H9 (cell line): Measurements from ENCODE around the gene MAP3K7. TPM values are rescaled to one million over a fixed set of nuclear protein-coding genes. Genes with fewer than 3 reads are reported as not detected.

ENCODE experiments used
- DNase-seq: peaks from one replicate; pipeline ENCODE4 v3.0.0-alpha.2; 2017
- H2AFZ ChIP-seq: one replicate; pipeline ENCODE4 v1.6.1; 2013; ENCODE audit warnings: mild to moderate bottlenecking, low read length, control low read depth, moderate library complexity
- H2AK5ac ChIP-seq: 2 replicates; pipeline ENCODE4 v1.6.1; 2013; ENCODE audit warnings: low read length, control low read depth, mixed read lengths; ENCODE audit not compliant: insufficient read length
- H2BK120ac ChIP-seq: one replicate; pipeline ENCODE4 v1.6.1; 2013; ENCODE audit warnings: low read depth, mild to moderate bottlenecking, low read length, control low read depth, inconsistent platforms; ENCODE audit not compliant: poor library complexity, severe bottlenecking
- H2BK12ac ChIP-seq: 2 replicates; pipeline ENCODE4 v1.6.1; 2013; ENCODE audit warnings: low read length, control low read depth, mixed read lengths, low read depth; ENCODE audit not compliant: insufficient read length
- H2BK15ac ChIP-seq: 2 replicates; pipeline ENCODE4 v1.6.1; 2013; ENCODE audit warnings: low read depth, low read length, control low read depth
- H2BK20ac ChIP-seq: one replicate; pipeline ENCODE4 v1.6.1; 2013; ENCODE audit warnings: low read depth, mild to moderate bottlenecking, low read length, control low read depth, inconsistent platforms; ENCODE audit not compliant: poor library complexity, severe bottlenecking
- H2BK5ac ChIP-seq: 2 replicates; pipeline ENCODE4 v1.6.1; 2013; ENCODE audit warnings: low read length, control low read depth, mixed read lengths; ENCODE audit not compliant: insufficient read length
- H3K14ac ChIP-seq: 2 replicates; pipeline ENCODE4 v1.6.1; 2013; ENCODE audit warnings: low read length, control low read depth; ENCODE audit not compliant: insufficient read depth
- H3K18ac ChIP-seq: 2 replicates; pipeline ENCODE4 v1.6.1; 2013; ENCODE audit warnings: low read depth, mild to moderate bottlenecking, mixed read lengths, low read length, control low read depth; ENCODE audit not compliant: insufficient read length
- H3K23ac ChIP-seq: 2 replicates; pipeline ENCODE4 v1.6.1; 2013; ENCODE audit warnings: low read length, control low read depth, mixed read lengths, low read depth; ENCODE audit not compliant: insufficient read length
- H3K23me2 ChIP-seq: 2 replicates; pipeline ENCODE4 v1.6.1; 2013; ENCODE audit warnings: low read depth, mild to moderate bottlenecking, mixed read lengths, low read length, control low read depth; ENCODE audit not compliant: insufficient read length, poor library complexity, severe bottlenecking
- H3K27ac ChIP-seq: 2 replicates; pipeline ENCODE4 v1.5.1; 2013; ENCODE audit warnings: low read length, control low read depth, mixed read lengths, low read depth; ENCODE audit not compliant: insufficient read length
- H3K27me3 ChIP-seq: 2 replicates; pipeline ENCODE4 v1.6.1; 2013; ENCODE audit warnings: low read length, control low read depth, inconsistent platforms; ENCODE audit not compliant: insufficient read depth
- H3K4ac ChIP-seq: 2 replicates; pipeline ENCODE4 v1.6.1; 2013; ENCODE audit warnings: low read depth, mild to moderate bottlenecking, control low read depth, inconsistent platforms, low read length, moderate library complexity
- H3K4me1 ChIP-seq: 2 replicates; pipeline ENCODE4 v1.6.1; 2013; ENCODE audit warnings: low read length, control low read depth, inconsistent platforms; ENCODE audit not compliant: insufficient read depth
- H3K4me2 ChIP-seq: 2 replicates; pipeline ENCODE4 v1.6.1; 2013; ENCODE audit warnings: low read length, control low read depth, mixed read lengths; ENCODE audit not compliant: insufficient read length, insufficient read depth
- H3K56ac ChIP-seq: 2 replicates; pipeline ENCODE4 v1.6.1; 2013; ENCODE audit warnings: low read depth, mild to moderate bottlenecking, mixed read lengths, low read length, control low read depth; ENCODE audit not compliant: insufficient read length
- H3K79me1 ChIP-seq: 2 replicates; pipeline ENCODE4 v1.6.1; 2013; ENCODE audit warnings: low read depth, mild to moderate bottlenecking, moderate library complexity, low read length, control low read depth, inconsistent platforms; ENCODE audit not compliant: insufficient read depth, poor library complexity, severe bottlenecking
- H3K79me2 ChIP-seq: 2 replicates; pipeline ENCODE4 v1.6.1; 2013; ENCODE audit warnings: low read length, control low read depth, inconsistent platforms; ENCODE audit not compliant: insufficient read depth
- H3K9ac ChIP-seq: 2 replicates; pipeline ENCODE4 v1.6.1; 2013; ENCODE audit warnings: low read length, control low read depth, mixed read lengths; ENCODE audit not compliant: insufficient read length; ENCODE audit errors: extremely low read depth
- H3K9me3 ChIP-seq: one replicate; pipeline ENCODE4 v1.6.1; 2013; ENCODE audit warnings: low read depth, low read length, inconsistent platforms; ENCODE audit not compliant: control insufficient read depth
- H3T11ph ChIP-seq: one replicate; pipeline ENCODE4 v1.6.1; 2013; ENCODE audit warnings: mild to moderate bottlenecking, low read length, control low read depth, inconsistent platforms
- H4K20me1 ChIP-seq: one replicate; pipeline ENCODE4 v1.6.1; 2013; ENCODE audit not compliant: control insufficient read depth, insufficient read length, insufficient read depth
- H4K5ac ChIP-seq: 2 replicates; pipeline ENCODE4 v1.6.1; 2013; ENCODE audit warnings: low read depth, mild to moderate bottlenecking, mixed read lengths, low read length, control low read depth; ENCODE audit not compliant: insufficient read length
- H4K8ac ChIP-seq: replicated peaks from 2 replicates; pipeline ENCODE4 v1.6.1; 2013; ENCODE audit warnings: low read length, control low read depth, mixed read lengths, low read depth; ENCODE audit not compliant: insufficient read length
- H4K91ac ChIP-seq: 2 replicates; pipeline ENCODE4 v1.6.1; 2013; ENCODE audit warnings: low read depth, mild to moderate bottlenecking, moderate library complexity, mixed read lengths, low read length, control low read depth; ENCODE audit not compliant: insufficient read length
- H3K27ac Mint-ChIP-seq, 3 experiments: 2 replicates in 2 of 3; 3 replicates in 1 of 3; pipeline ENCODE4 v1.8.0; 2020 to 2021; ENCODE audit warnings: mixed read lengths in 3 of 3, mild to moderate bottlenecking in 1 of 3, moderate library complexity in 1 of 3
- H3K27me3 Mint-ChIP-seq: 2 replicates; pipeline ENCODE4 v1.8.0; 2021; ENCODE audit warnings: low read depth, mild to moderate bottlenecking, moderate library complexity, mixed read lengths
- H3K36me3 Mint-ChIP-seq, 3 experiments: 2 replicates in 2 of 3; 3 replicates in 1 of 3; pipeline ENCODE4 v1.8.0; 2020 to 2021; ENCODE audit warnings: low read depth in 3 of 3, mixed read lengths in 3 of 3; ENCODE audit not compliant: insufficient read depth in 1 of 3
- H3K4me1 Mint-ChIP-seq, 2 experiments: 2 replicates each; pipeline ENCODE4 v1.8.0; 2020; ENCODE audit warnings: mixed read lengths in 2 of 2
- H3K4me3 Mint-ChIP-seq, 2 experiments: 2 replicates in 1 of 2; 3 replicates in 1 of 2; pipeline ENCODE4 v1.8.0; 2020 to 2021; ENCODE audit warnings: mild to moderate bottlenecking in 2 of 2, mixed read lengths in 2 of 2, moderate library complexity in 1 of 2
- H3K9me3 Mint-ChIP-seq, 2 experiments: 2 replicates in 1 of 2; 3 replicates in 1 of 2; pipeline ENCODE4 v1.8.0; 2020; ENCODE audit warnings: mild to moderate bottlenecking in 2 of 2, mixed read lengths in 2 of 2, moderate library complexity in 1 of 2
- WGBS: extraction: QIAGEN DNeasy Blood & Tissue Kit; methylation state at CpG from one replicate; pipeline ENCODE4 v1.1.7; 2013; ENCODE audit warnings: missing lambda C conversion rate, low lambda C conversion rate, mixed read lengths; ENCODE audit not compliant: insufficient read length; ENCODE audit errors: extremely low coverage; 5-methylcytosine and 5-hydroxymethylcytosine counted together
- total RNA-seq: library from RNA; stranded (reverse); gene quantifications from 2 replicates; pipeline ENCODE4 v1.2.1, GENCODE V29; 2021
- TF ChIP-seq, protein P1 (sequence below): fragments of 200-600 bp; sonication (generic); conservative IDR thresholded peaks from 3 replicates; pipeline ENCODE4 v1.8.0; 2021; ENCODE audit warnings: antibody characterized with exemption, mild to moderate bottlenecking

The MAP3K7 gene
- total RNA-seq, 1 experiment from 2014 or later, result 31.3 TPM

DNA sequence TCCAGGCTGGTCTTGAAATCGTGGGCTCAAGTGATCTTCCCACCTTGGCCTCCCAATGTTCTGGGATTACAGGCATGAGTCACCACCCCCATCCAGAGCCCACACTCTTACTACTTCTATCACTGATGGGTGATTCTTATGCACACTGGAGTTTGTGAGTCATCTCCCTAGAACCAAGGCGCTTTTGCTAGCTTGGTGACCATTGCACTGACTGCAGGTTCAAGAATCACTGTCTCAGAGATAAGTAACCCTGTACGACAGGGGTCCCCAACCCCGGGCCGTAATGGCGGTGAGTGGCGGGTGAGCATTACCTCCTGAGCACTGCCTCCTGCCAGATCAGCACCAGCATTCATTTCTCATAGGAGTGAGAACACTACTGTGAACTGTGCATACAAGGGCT, 118.8 kb downstream of the MAP3K7 start:
- no peaks in the 10 kb centered on the region for H3K27me3 Mint-ChIP-seq
- H3K79me2 ChIP-seq, result no peaks in the 10 kb centered on the region
- H3K4me1 ChIP-seq, result no peaks in the 10 kb centered on the region
- H3K79me1 ChIP-seq, result no peaks in the 10 kb centered on the region
- H3K27ac Mint-ChIP-seq, result no peak overlapping the region; a peak in 1 of 7 replicates
- H2AK5ac ChIP-seq, result no peak overlapping the region
- H4K91ac ChIP-seq, result no peak overlapping the region
- no peak overlapping the region for H3K23ac ChIP-seq
- no peak overlapping the region for H2AFZ ChIP-seq
- no peak overlapping the region for H3K4ac ChIP-seq
- no peak overlapping the region for H3K56ac ChIP-seq
- H4K5ac ChIP-seq, result no peak overlapping the region
- H2BK15ac ChIP-seq, result no peak overlapping the region
- peaks cover 14 to 24% of the 10 kb centered on the region in 2 experiments for H3K4me1 Mint-ChIP-seq
- no peak overlapping the region for H3K9ac ChIP-seq
- no peak overlapping the region for H3K18ac ChIP-seq
- TF ChIP-seq, protein P1, sequence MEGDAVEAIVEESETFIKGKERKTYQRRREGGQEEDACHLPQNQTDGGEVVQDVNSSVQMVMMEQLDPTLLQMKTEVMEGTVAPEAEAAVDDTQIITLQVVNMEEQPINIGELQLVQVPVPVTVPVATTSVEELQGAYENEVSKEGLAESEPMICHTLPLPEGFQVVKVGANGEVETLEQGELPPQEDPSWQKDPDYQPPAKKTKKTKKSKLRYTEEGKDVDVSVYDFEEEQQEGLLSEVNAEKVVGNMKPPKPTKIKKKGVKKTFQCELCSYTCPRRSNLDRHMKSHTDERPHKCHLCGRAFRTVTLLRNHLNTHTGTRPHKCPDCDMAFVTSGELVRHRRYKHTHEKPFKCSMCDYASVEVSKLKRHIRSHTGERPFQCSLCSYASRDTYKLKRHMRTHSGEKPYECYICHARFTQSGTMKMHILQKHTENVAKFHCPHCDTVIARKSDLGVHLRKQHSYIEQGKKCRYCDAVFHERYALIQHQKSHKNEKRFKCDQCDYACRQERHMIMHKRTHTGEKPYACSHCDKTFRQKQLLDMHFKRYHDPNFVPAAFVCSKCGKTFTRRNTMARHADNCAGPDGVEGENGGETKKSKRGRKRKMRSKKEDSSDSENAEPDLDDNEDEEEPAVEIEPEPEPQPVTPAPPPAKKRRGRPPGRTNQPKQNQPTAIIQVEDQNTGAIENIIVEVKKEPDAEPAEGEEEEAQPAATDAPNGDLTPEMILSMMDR, result no peak
- H3K4me2 ChIP-seq, result no peak overlapping the region
- no peak overlapping the region for H2BK120ac ChIP-seq
- no CpG with 5 or more reads among the region's 7 CpGs for WGBS
- H3K27me3 ChIP-seq, result no peaks in the 10 kb centered on the region
- no peak overlapping the region for H3K14ac ChIP-seq
- H4K8ac ChIP-seq, result no peak overlapping the region
- H3K36me3 Mint-ChIP-seq, result no peaks in the 10 kb centered on the region
- H3K9me3 ChIP-seq, result no peaks in the 10 kb centered on the region
- H2BK12ac ChIP-seq, result no peak overlapping the region
- H3K23me2 ChIP-seq, result no peaks in the 10 kb centered on the region
- no peaks in the 10 kb centered on the region for H4K20me1 ChIP-seq
- H3K27ac ChIP-seq, result no peak overlapping the region
- no peak overlapping the region for H2BK20ac ChIP-seq
- no peak overlapping the region for H3K4me3 Mint-ChIP-seq
- no peak overlapping the region for H3T11ph ChIP-seq
- no peak overlapping the region for H2BK5ac ChIP-seq
- no peak for DNase-seq
- H3K9me3 Mint-ChIP-seq, result no peaks in the 10 kb centered on the region
